SK-N-MC (cell line): ENCODE data around the gene TANGO2.

ENCODE experiments used
- EZH2 ChIP-seq: fragments of 200-600 bp; sonication (generic); IDR thresholded peaks from one replicate; pipeline ENCODE4 v1.6.1; 2017; ENCODE audit warnings: antibody characterized with exemption
- FOXP2 ChIP-seq: optimal IDR thresholded peaks from 2 replicates; pipeline ENCODE3; 2011; ENCODE audit warnings: mild to moderate bottlenecking, moderate library complexity; ENCODE audit not compliant: insufficient read depth; ENCODE audit errors: extremely low read length, control extremely low read depth
- POLR2AphosphoS5 ChIP-seq: IDR thresholded peaks from 2 replicates; pipeline ENCODE4 v1.6.1; 2012; ENCODE audit warnings: mild to moderate bottlenecking, low read depth, low read length, borderline replicate concordance

DNA sequence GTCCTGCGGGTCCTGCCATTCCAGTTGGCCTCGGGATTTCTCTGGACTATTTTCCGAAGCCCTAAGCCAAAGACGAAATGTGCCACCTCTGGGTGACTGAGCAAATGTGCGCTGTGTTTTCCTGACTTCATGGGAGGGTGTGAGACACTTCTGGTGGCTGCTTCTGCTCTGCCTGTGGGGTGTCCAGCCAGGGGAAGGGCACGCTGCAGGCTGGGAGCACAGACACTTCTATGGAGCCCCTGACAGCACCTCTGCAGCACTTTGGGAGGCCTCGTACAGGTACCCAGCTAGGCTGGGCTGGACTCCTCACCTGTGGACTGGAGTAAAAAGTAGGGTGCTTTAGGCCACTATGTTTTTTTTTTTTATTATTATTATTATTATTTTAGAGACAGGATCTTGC is 17.7 kb downstream of the TANGO2 start:
- TF ChIP-seq EZH2: no peak
- no peak for TF ChIP-seq POLR2AphosphoS5
- TF ChIP-seq FOXP2: no peak
